Keratinocyte (primary cell): ENCODE results near the gene CUTC. TPM values are rescaled to one million over a fixed set of nuclear protein-coding genes. Genes with fewer than 3 reads are reported as not detected.

Source experiments
- DNase-seq: peaks from one replicate; pipeline ENCODE4 v3.0.0-alpha.2; 2011; ENCODE audit warnings: low read depth, missing footprints, low spot score
- FAIRE-seq: peaks from 2 replicates; lab custom pipeline; 2011; peaks lifted over from hg19 to GRCh38; lab: Jason Lieb, UNC
- H2AFZ ChIP-seq: 2 replicates; pipeline ENCODE4 v1.6.0; 2012; ENCODE audit warnings: low read length, control low read depth, inconsistent platforms; ENCODE audit not compliant: control insufficient read depth
- H3K27ac ChIP-seq: 2 replicates; pipeline ENCODE4 v1.5.1; 2011; ENCODE audit warnings: low read length; ENCODE audit not compliant: control insufficient read depth, insufficient read depth
- H3K27me3 ChIP-seq: 3 replicates; pipeline ENCODE4 v1.6.0; 2011; ENCODE audit warnings: low read length; ENCODE audit not compliant: control insufficient read depth, insufficient read depth; ENCODE audit errors: extremely low read depth
- H3K36me3 ChIP-seq, 2 experiments: 2 replicates in 1 of 2; 3 replicates in 1 of 2; pipeline ENCODE4 v1.5.1; 2011; ENCODE audit warnings: low read length in 2 of 2, mild to moderate bottlenecking in 1 of 2; ENCODE audit not compliant: control insufficient read depth in 2 of 2, insufficient read depth in 2 of 2; ENCODE audit errors: extremely low read depth in 1 of 2
- H3K4me1 ChIP-seq: 3 replicates; pipeline ENCODE4 v1.5.1; 2011; ENCODE audit warnings: low read length; ENCODE audit not compliant: control insufficient read depth, insufficient read depth; ENCODE audit errors: extremely low read depth
- H3K4me2 ChIP-seq: 3 replicates; pipeline ENCODE4 v1.6.0; 2011; ENCODE audit warnings: low read depth, low read length; ENCODE audit not compliant: control insufficient read depth, insufficient read depth; ENCODE audit errors: extremely low read depth
- H3K4me3 ChIP-seq, 3 experiments: fragments of 200-600 bp in 1 of 3; sonication (generic) in 1 of 3; 2 replicates in 2 of 3; 3 replicates in 1 of 3; pipeline ENCODE4 v1.5.1; 2011 to 2016; ENCODE audit warnings: low read length in 3 of 3, mild to moderate bottlenecking in 3 of 3, control low read depth in 2 of 3, inconsistent platforms in 1 of 3, low read depth in 1 of 3, mixed read lengths in 1 of 3, mixed run types in 1 of 3, moderate library complexity in 1 of 3; ENCODE audit not compliant: control insufficient read depth in 2 of 3, insufficient read depth in 2 of 3; ENCODE audit errors: extremely low read depth in 1 of 3
- H3K79me2 ChIP-seq: 2 replicates; pipeline ENCODE4 v1.6.0; 2012; ENCODE audit warnings: low read length; ENCODE audit not compliant: control insufficient read depth, insufficient read depth
- H3K9ac ChIP-seq: 3 replicates; pipeline ENCODE4 v1.6.0; 2011; ENCODE audit warnings: low read length; ENCODE audit not compliant: control insufficient read depth, insufficient read depth; ENCODE audit errors: extremely low read depth
- H3K9me1 ChIP-seq: 3 replicates; pipeline ENCODE4 v1.6.0; 2011; ENCODE audit warnings: low read length; ENCODE audit not compliant: control insufficient read depth, insufficient read depth; ENCODE audit errors: extremely low read depth
- H3K9me3 ChIP-seq: 2 replicates; pipeline ENCODE4 v1.5.1; 2012; ENCODE audit warnings: low read depth, low read length; ENCODE audit not compliant: control insufficient read depth
- H4K20me1 ChIP-seq: 3 replicates; pipeline ENCODE4 v1.6.0; 2011; ENCODE audit warnings: low read length; ENCODE audit not compliant: control insufficient read depth, insufficient read depth; ENCODE audit errors: extremely low read depth
- CTCF ChIP-seq, 3 experiments: IDR thresholded peaks in 1 of 3; conservative IDR thresholded peaks in 1 of 3; optimal IDR thresholded peaks in 1 of 3; 2 replicates in 2 of 3; 3 replicates in 1 of 3; pipeline versions ENCODE3 to v1.5.1; 2011; ENCODE audit warnings: low read length in 3 of 3, mild to moderate bottlenecking in 3 of 3, moderate library complexity in 2 of 3, control low read depth in 1 of 3, inconsistent platforms in 1 of 3; ENCODE audit not compliant: insufficient read depth in 2 of 3; ENCODE audit errors: extremely low read depth in 1 of 3
- EZH2 ChIP-seq: IDR thresholded peaks from one replicate; pipeline ENCODE4 v1.6.1; 2012; ENCODE audit warnings: inconsistent platforms, mild to moderate bottlenecking, low read length, moderate library complexity
- dilution Hi-C: fragments of 300-500 bp; cut with MboI; formaldehyde crosslinking; loops from one replicate; pipeline ENCODE4 v1.7.0; 2020; ENCODE audit warnings: low sequenced_read_pairs; ENCODE audit not compliant: extremely low pct_ligation_motif_present
- polyA plus RNA-seq, 5 experiments: library from polyadenylated mRNA; depleted of rRNA in 3 of 5; stranded (reverse) in 3 of 5; stranded (forward) in 1 of 5; unstranded in 1 of 5; fragments of >200 nt; gene quantifications; 1 replicate in 1 of 5; 2 replicates in 3 of 5; 3 replicates in 1 of 5; pipeline versions ENCODE4 v1.2.1 to v1.2.3, GENCODE V29; 2011 to 2012; ENCODE audit warnings: missing spikeins in 2 of 5, low read depth in 1 of 5, low replicate concordance in 1 of 5

CUTC gene
- polyA plus RNA-seq, 1 donor (not counting 4 experiments of a cell fraction or from before 2014, with no cell fraction given): 29.5 TPM

GRCh38 chr10:99787782-99788445 is 55.9 kb downstream of the CUTC start:
- H3K4me1 ChIP-seq: peaks cover 32% of the 10 kb centered on the region

GRCh38 chr10:99788598-99789256 is 56.7 kb downstream of the CUTC start:
- Histone ChIP-seq H3K27me3 (no peaks in the 10 kb centered on the region), H3K4me3 (no peak overlapping the region), H3K9me3 (no peaks in the 10 kb centered on the region), H3K4me1 (peaks cover 24% of the 10 kb centered on the region), H3K36me3 (peaks cover 0 to 4% of the 10 kb centered on the region in 2 experiments), H3K9me1 (no peaks in the 10 kb centered on the region), H4K20me1 (no peaks in the 10 kb centered on the region), H2AFZ (no peak overlapping the region), H3K79me2 (no peaks in the 10 kb centered on the region), H3K9ac (no peak overlapping the region), H3K27ac (no peak overlapping the region), H3K4me2 (no peak overlapping the region)
- DNase-seq (no peak), FAIRE-seq (peak; percentile 48)
- no peak for TF ChIP-seq EZH2
- TF ChIP-seq CTCF (optimal IDR thresholded peaks at IDR 0.05 in 1 of 3, IDR thresholded peaks at IDR 0.05 in 1 of 3, conservative IDR thresholded peaks at IDR 0.05 in 1 of 3; ENCODE audit: extremely low read depth in 1 of 3, insufficient read depth in 2 of 3, low read length in 3 of 3): no peak
- dilution Hi-C loops: no loop called here

More at GRCh38 chr10:99787782-99788445, 55.9 kb downstream of the CUTC start:
- Histone ChIP-seq H3K4me3 (no peak overlapping the region), H3K9me3 (no peaks in the 10 kb centered on the region), H3K27me3 (no peaks in the 10 kb centered on the region), H3K9me1 (no peaks in the 10 kb centered on the region), H4K20me1 (no peaks in the 10 kb centered on the region), H3K27ac (no peak overlapping the region), H3K36me3 (no peaks in the 10 kb centered on the region), H3K4me2 (no peak overlapping the region), H3K9ac (no peak overlapping the region), H2AFZ (no peak overlapping the region), H3K79me2 (no peaks in the 10 kb centered on the region)
- FAIRE-seq: no peak
- TF ChIP-seq EZH2: no peak
- no peak for TF ChIP-seq CTCF (optimal IDR thresholded peaks at IDR 0.05 in 1 of 3, IDR thresholded peaks at IDR 0.05 in 1 of 3, conservative IDR thresholded peaks at IDR 0.05 in 1 of 3; ENCODE audit: extremely low read depth in 1 of 3, insufficient read depth in 2 of 3, low read length in 3 of 3)
- dilution Hi-C loops: no loop called here
- DNase-seq: no peak
